K562 (cell line): Measurements from ENCODE around the gene SEMA6B. TPM values are rescaled to one million over a fixed set of nuclear protein-coding genes. Genes with fewer than 3 reads are reported as not detected.

Experiments used
- ADNP ChIP-seq: fragments of 200-800 bp; sonication (Bioruptor generic); IDR thresholded peaks from 2 replicates; pipeline ENCODE4 v1.6.1; 2016; ENCODE audit warnings: missing genetic modification characterization, missing compliant biosample characterization
- ATF1 ChIP-seq, 2 experiments: fragments of 450-650 bp in 1 of 2; IDR thresholded peaks; 2 replicates each; pipeline ENCODE4 v1.6.1; 2016; ENCODE audit warnings: missing compliant biosample characterization in 1 of 2, missing genetic modification characterization in 1 of 2
- BRD9 ChIP-seq: fragments of 450-650 bp; IDR thresholded peaks from 2 replicates; pipeline ENCODE4 v1.6.1; 2018; ENCODE audit warnings: low read depth; ENCODE audit not compliant: partially characterized antibody
- DDX20 ChIP-seq: fragments of 450-650 bp; IDR thresholded peaks from 2 replicates; pipeline ENCODE4 v1.6.1; 2016; ENCODE audit warnings: missing genetic modification characterization, low read depth, mild to moderate bottlenecking, missing compliant biosample characterization, moderate library complexity
- IRF1 ChIP-seq: sonication (generic); formaldehyde crosslinking; IDR thresholded peaks from 2 replicates; pipeline ENCODE4 v1.8.0; 2022; ENCODE audit warnings: missing genetic modification reagents, mild to moderate bottlenecking, borderline replicate concordance
- KDM1A ChIP-seq, 2 experiments: fragments of 450-650 bp; IDR thresholded peaks; 2 replicates each; pipeline ENCODE4 v1.6.1; 2016; ENCODE audit warnings: mild to moderate bottlenecking in 2 of 2
- NRF1 ChIP-seq, 2 experiments: fragments of 450-650 bp; IDR thresholded peaks in 1 of 2; conservative IDR thresholded peaks in 1 of 2; 2 replicates each; pipeline ENCODE4 v1.6.1; 2014; ENCODE audit warnings: mild to moderate bottlenecking in 2 of 2
- RBM17 ChIP-seq: fragments of 200-400 bp; formaldehyde crosslinking; IDR thresholded peaks from 2 replicates; pipeline ENCODE4 v1.6.1; 2017; ENCODE audit warnings: low read depth, mild to moderate bottlenecking, low read length, borderline replicate concordance
- polyA plus RNA-seq, 8 experiments: library from polyadenylated mRNA; depleted of rRNA in 4 of 8; stranded (reverse) in 5 of 8; unstranded in 3 of 8; fragments of >200 nt; fragmentation: Nextera tagmentation in 2 of 8; fragmentation: Illumina TruSeq in 1 of 8; extraction: Ambion mirVana in 2 of 8; extraction: Trizol in 1 of 8; gene quantifications; 2 replicates each; pipeline versions ENCODE4 v1.2.1 to v1.2.3, GENCODE V29; 2011 to 2014; ENCODE audit warnings: inconsistent platforms in 1 of 8, missing spikeins in 1 of 8
- total RNA-seq, 7 experiments: library from RNA; depleted of rRNA in 6 of 7; stranded (reverse); fragments of >200 nt in 6 of 7; fragmentation: Illumina TruSeq in 2 of 7; extraction: Trizol in 2 of 7; gene quantifications; 2 replicates each; pipeline versions ENCODE4 v1.2.1 to v1.2.3, GENCODE V29; 2011 to 2021; ENCODE audit warnings: low replicate concordance in 1 of 7

SEMA6B gene
- total and polyA plus RNA-seq, 9 of the 15 experiments (the other 6 are each of a cell fraction or from before 2014, with no cell fraction given), result 0.65 to 4.6 (median 2.5) TPM; not detected in 2

GRCh38 chr19:4584670-4585460, 25.4 kb upstream of the SEMA6B start (continued):
- TF ChIP-seq BRD9 (peak; percentile 68), RBM17 (no peak), ATF1 (CRISPR knock-in tag; IDR thresholded peaks at IDR 0.05) (no peak), ATF1 (tag; IDR thresholded peaks at IDR 0.05) (peak; percentile 89), DDX20 (tag) (no peak), ADNP (tag) (peak; percentile 53; the same call in 1 of the 2 replicates), KDM1A (IDR thresholded peaks at IDR 0.05) (peak; percentile 17 to 57; a peak in 3 of 4 replicates), NRF1 (conservative IDR thresholded peaks at IDR 0.05 in 1 of 2, IDR thresholded peaks at IDR 0.05 in 1 of 2) (peak; percentile 48 to 61), IRF1 (CRISPR knock-in tag) (no peak)
